22Rv1 (cell line): Measurements from ENCODE around the gene GNAI3.

Experiments used
- H3K27ac ChIP-seq: fragments of 450-650 bp; 2 replicates; pipeline ENCODE4 v1.5.1; 2017
- CTCF ChIP-seq: fragments of 450-650 bp; IDR thresholded peaks from 2 replicates; pipeline ENCODE4 v1.5.1; 2017; ENCODE audit warnings: mild to moderate bottlenecking
- ZFX ChIP-seq: fragments of 450-650 bp; IDR thresholded peaks from 2 replicates; pipeline ENCODE4 v1.6.1; 2017; ENCODE audit warnings: antibody characterized with exemption, borderline replicate concordance

GNAI3 gene

GRCh38 chr1:109667452-109668122 lies 119.2 kb downstream of the GNAI3 start, which contains the start of gene GSTM2:
Gene GSTM2, plus strand, starts transcription at chr1:109668057. Its CDS starts 59 bp downstream, at chr1:109668116.
- no peak within 1 kb of the TSS for H3K27ac ChIP-seq
- TF ChIP-seq ZFX (no peak), CTCF (no peak)
